ENCODE data around the gene USHBP1.

USHBP1 gene

DNA sequence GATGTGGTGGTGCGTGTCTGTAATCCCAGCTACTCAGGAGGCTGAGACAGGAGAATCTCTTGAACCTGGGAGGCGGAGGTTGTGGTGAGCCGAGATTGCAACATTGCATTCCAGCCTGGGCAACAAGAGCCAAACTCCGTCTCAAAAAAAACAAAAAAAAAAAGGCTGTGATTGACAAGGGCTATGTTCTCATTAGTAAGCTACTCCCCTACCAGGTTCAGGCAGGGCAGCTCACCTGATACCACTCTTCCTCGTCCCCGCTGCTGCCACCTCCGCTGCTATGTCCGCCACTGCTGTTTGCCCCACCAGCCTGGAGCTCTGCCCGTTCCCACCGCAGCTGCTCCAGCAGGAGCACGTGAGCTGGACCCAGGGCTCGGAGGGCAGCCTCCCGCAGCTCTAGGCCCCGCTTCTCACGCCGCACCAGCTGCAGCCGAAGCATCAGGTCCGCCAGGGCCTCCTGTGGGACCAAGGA is 9.4 kb downstream of the USHBP1 start:
- H3K23ac ChIP-seq (ENCODE audit: low read length in 2 of 2): no peak overlapping the region
- H2BK5ac ChIP-seq (ENCODE audit: low read depth, low read length, poor library complexity, severe bottlenecking): no peak overlapping the region
- H2BK15ac ChIP-seq (ENCODE audit: low read depth, poor library complexity, severe bottlenecking): peak overlapping the region; percentile 6
- WGBS: 82% methylated on average over 18 of the region's 18 CpGs
- peaks cover 10% of the 10 kb centered on the region for H3K9me3 ChIP-seq (ENCODE audit: control insufficient read depth, low read length)
- H3K79me1 ChIP-seq (replicated peaks; ENCODE audit: low read length, poor library complexity, severe bottlenecking): no peaks in the 10 kb centered on the region
- peaks cover 6% of the 10 kb centered on the region for H3K4me1 ChIP-seq (ENCODE audit: control insufficient read depth, insufficient read depth, low read depth, low read length)
- H3K36me3 ChIP-seq (ENCODE audit: control insufficient read depth in 1 of 2, insufficient read depth in 2 of 2, low read depth in 1 of 2, low read length in 2 of 2): no peaks in the 10 kb centered on the region
- no peak overlapping the region for H3K14ac ChIP-seq (ENCODE audit: low read length in 2 of 2)
- H2AFZ ChIP-seq (ENCODE audit: low read depth, low read length): no peak overlapping the region
- no peak overlapping the region for H3K18ac ChIP-seq (ENCODE audit: low read depth in 1 of 2, low read length in 2 of 2)
- H2BK12ac ChIP-seq (ENCODE audit: low read length in 2 of 2): no peak overlapping the region
- no peak overlapping the region for H3K4me3 ChIP-seq (ENCODE audit: insufficient read depth in 1 of 2, low read depth in 1 of 2, low read length in 2 of 2)
- H3K27me3 ChIP-seq (ENCODE audit: control insufficient read depth in 1 of 2, insufficient read depth in 1 of 2, low read length in 2 of 2): peaks cover 0 to 10% of the 10 kb centered on the region in 2 experiments
- H3K9ac ChIP-seq (ENCODE audit: low read length): no peak overlapping the region
- H3K4ac ChIP-seq (ENCODE audit: low read depth in 1 of 2, low read length in 2 of 2): no peak overlapping the region
- no peak overlapping the region for H4K91ac ChIP-seq (ENCODE audit: low read length)
- H2AK5ac ChIP-seq (ENCODE audit: low read length, severe bottlenecking): no peak overlapping the region
- no peak overlapping the region for H3K4me2 ChIP-seq (ENCODE audit: low read length, poor library complexity, severe bottlenecking)
- no peak overlapping the region for H3K27ac ChIP-seq (ENCODE audit: low read length, poor library complexity, severe bottlenecking)
- no peak for DNase-seq
- no peak overlapping the region for H2BK120ac ChIP-seq (ENCODE audit: low read depth, low read length)
- no peak overlapping the region for H4K8ac ChIP-seq (ENCODE audit: low read length)

DNA sequence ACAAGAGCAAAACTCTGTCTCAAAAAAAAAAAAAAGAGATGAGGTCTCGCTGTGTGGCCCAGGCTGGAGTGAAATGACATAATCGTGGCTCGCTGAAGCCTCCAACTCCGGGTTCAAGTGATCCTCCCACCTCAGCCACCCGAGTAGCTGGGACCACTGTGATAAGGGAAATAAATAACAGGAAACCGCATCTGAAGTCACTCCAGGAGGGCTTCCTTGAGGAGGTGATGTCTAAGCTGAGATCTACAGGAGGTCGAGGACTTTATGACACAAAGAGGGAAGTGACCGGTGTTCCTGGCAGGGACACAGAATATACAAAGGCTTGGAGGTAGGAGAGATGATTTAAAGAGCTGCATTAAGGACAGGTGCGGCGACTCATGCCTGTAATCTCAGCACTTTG is 9.9 kb downstream of the USHBP1 start:
- no peak overlapping the region for H2BK12ac ChIP-seq (ENCODE audit: low read length in 2 of 2)
- H2AFZ ChIP-seq (ENCODE audit: low read depth, low read length): no peak overlapping the region
- no peak overlapping the region for H3K4me2 ChIP-seq (ENCODE audit: low read length, poor library complexity, severe bottlenecking)
- no peak overlapping the region for H4K91ac ChIP-seq (ENCODE audit: low read length)
- H4K8ac ChIP-seq (ENCODE audit: low read length): no peak overlapping the region
- H3K9ac ChIP-seq (ENCODE audit: low read length): no peak overlapping the region
- no peak overlapping the region for H3K4ac ChIP-seq (ENCODE audit: low read depth in 1 of 2, low read length in 2 of 2)
- no peak overlapping the region for H2AK5ac ChIP-seq (ENCODE audit: low read length, severe bottlenecking)
- H3K18ac ChIP-seq (ENCODE audit: low read depth in 1 of 2, low read length in 2 of 2): no peak overlapping the region
- H3K27me3 ChIP-seq (ENCODE audit: control insufficient read depth in 1 of 2, insufficient read depth in 1 of 2, low read length in 2 of 2): peaks cover 0 to 10% of the 10 kb centered on the region in 2 experiments
- H2BK15ac ChIP-seq (ENCODE audit: low read depth, poor library complexity, severe bottlenecking): no peak overlapping the region
- H3K27ac ChIP-seq (ENCODE audit: low read length, poor library complexity, severe bottlenecking): no peak overlapping the region
- peaks cover 11% of the 10 kb centered on the region for H3K4me1 ChIP-seq (ENCODE audit: control insufficient read depth, insufficient read depth, low read depth, low read length)
- H3K23ac ChIP-seq (ENCODE audit: low read length in 2 of 2): no peak overlapping the region
- H3K4me3 ChIP-seq (ENCODE audit: insufficient read depth in 1 of 2, low read depth in 1 of 2, low read length in 2 of 2): no peak overlapping the region
- WGBS: 88% methylated on average over 10 of the region's 10 CpGs
- H3K14ac ChIP-seq (ENCODE audit: low read length in 2 of 2): no peak overlapping the region
- H3K9me3 ChIP-seq (ENCODE audit: control insufficient read depth, low read length): peaks cover 6% of the 10 kb centered on the region
- H2BK120ac ChIP-seq (ENCODE audit: low read depth, low read length): no peak overlapping the region
- no peak for DNase-seq
- no peaks in the 10 kb centered on the region for H3K36me3 ChIP-seq (ENCODE audit: control insufficient read depth in 1 of 2, insufficient read depth in 2 of 2, low read depth in 1 of 2, low read length in 2 of 2)
- no peak overlapping the region for H2BK5ac ChIP-seq (ENCODE audit: low read depth, low read length, poor library complexity, severe bottlenecking)
- H3K79me1 ChIP-seq (replicated peaks; ENCODE audit: low read length, poor library complexity, severe bottlenecking): no peaks in the 10 kb centered on the region

DNA sequence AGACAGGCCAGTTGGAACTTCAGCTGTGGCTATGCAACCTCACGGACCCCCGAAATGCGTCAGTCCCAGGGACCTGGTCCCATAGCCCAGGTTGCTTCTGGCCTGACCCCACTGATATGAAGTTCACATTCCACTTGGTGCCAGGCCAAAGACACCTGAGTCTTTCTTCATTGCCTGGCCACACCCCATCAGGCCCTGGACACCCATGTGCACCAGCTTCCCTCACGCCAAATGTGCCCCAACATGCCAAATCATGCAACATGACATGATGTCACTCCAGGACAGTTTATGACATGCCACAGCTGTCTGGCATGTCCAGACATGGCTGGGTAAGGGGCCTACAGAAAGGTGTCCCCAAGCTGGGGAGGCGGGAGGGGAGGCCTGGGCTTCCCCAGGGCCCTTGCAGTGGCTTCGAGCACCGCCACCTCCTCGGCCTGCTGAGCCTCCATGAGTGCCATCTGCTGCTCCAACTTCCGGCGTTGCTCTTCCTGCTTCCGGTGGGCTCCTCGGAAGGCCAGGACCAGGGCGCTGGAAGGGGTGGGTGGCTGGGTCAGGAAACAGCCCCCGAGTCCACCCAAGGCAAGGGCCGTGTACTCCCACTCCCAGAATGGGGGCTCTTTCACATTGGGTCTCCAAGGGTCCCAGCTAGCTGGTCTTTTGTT is 14.5 kb downstream of the USHBP1 start:
- no peak overlapping the region for H2BK5ac ChIP-seq (ENCODE audit: low read depth, low read length, poor library complexity, severe bottlenecking)
- no peaks in the 10 kb centered on the region for H3K36me3 ChIP-seq (ENCODE audit: control insufficient read depth in 1 of 2, insufficient read depth in 2 of 2, low read depth in 1 of 2, low read length in 2 of 2)
- 95% methylated on average over 15 of the region's 15 CpGs for WGBS
- peak overlapping the region; percentile 13 for H2BK120ac ChIP-seq (ENCODE audit: low read depth, low read length)
- H3K9me3 ChIP-seq (ENCODE audit: control insufficient read depth, low read length): no peaks in the 10 kb centered on the region
- H3K79me1 ChIP-seq (replicated peaks; ENCODE audit: low read length, poor library complexity, severe bottlenecking): no peaks in the 10 kb centered on the region
- no peak overlapping the region for H2BK15ac ChIP-seq (ENCODE audit: low read depth, poor library complexity, severe bottlenecking)
- H3K4me2 ChIP-seq (ENCODE audit: low read length, poor library complexity, severe bottlenecking): no peak overlapping the region
- H3K4ac ChIP-seq (ENCODE audit: low read depth in 1 of 2, low read length in 2 of 2): peak overlapping the region in 1 of 2 experiments; percentile 43
- H3K23ac ChIP-seq (ENCODE audit: low read length in 2 of 2): no peak overlapping the region
- H3K4me3 ChIP-seq (ENCODE audit: insufficient read depth in 1 of 2, low read depth in 1 of 2, low read length in 2 of 2): no peak overlapping the region
- no peak for DNase-seq
- H3K27me3 ChIP-seq (ENCODE audit: control insufficient read depth in 1 of 2, insufficient read depth in 1 of 2, low read length in 2 of 2): peaks cover 0 to 3% of the 10 kb centered on the region in 2 experiments
- H3K4me1 ChIP-seq (ENCODE audit: control insufficient read depth, insufficient read depth, low read depth, low read length): peaks cover 33% of the 10 kb centered on the region
- H2BK12ac ChIP-seq (ENCODE audit: low read length in 2 of 2): peak overlapping the region; percentile 31 to 46
- H2AK5ac ChIP-seq (ENCODE audit: low read length, severe bottlenecking): no peak overlapping the region
- no peak overlapping the region for H3K9ac ChIP-seq (ENCODE audit: low read length)
- H4K91ac ChIP-seq (ENCODE audit: low read length): peak overlapping the region; percentile 87
- no peak overlapping the region for H3K14ac ChIP-seq (ENCODE audit: low read length in 2 of 2)
- no peak overlapping the region for H3K27ac ChIP-seq (ENCODE audit: low read length, poor library complexity, severe bottlenecking)
- H4K8ac ChIP-seq (ENCODE audit: low read length): peak overlapping the region; percentile 29
- peak overlapping the region; percentile 8 to 40 for H3K18ac ChIP-seq (ENCODE audit: low read depth in 1 of 2, low read length in 2 of 2)
- H2AFZ ChIP-seq (ENCODE audit: low read depth, low read length): no peak overlapping the region

DNA sequence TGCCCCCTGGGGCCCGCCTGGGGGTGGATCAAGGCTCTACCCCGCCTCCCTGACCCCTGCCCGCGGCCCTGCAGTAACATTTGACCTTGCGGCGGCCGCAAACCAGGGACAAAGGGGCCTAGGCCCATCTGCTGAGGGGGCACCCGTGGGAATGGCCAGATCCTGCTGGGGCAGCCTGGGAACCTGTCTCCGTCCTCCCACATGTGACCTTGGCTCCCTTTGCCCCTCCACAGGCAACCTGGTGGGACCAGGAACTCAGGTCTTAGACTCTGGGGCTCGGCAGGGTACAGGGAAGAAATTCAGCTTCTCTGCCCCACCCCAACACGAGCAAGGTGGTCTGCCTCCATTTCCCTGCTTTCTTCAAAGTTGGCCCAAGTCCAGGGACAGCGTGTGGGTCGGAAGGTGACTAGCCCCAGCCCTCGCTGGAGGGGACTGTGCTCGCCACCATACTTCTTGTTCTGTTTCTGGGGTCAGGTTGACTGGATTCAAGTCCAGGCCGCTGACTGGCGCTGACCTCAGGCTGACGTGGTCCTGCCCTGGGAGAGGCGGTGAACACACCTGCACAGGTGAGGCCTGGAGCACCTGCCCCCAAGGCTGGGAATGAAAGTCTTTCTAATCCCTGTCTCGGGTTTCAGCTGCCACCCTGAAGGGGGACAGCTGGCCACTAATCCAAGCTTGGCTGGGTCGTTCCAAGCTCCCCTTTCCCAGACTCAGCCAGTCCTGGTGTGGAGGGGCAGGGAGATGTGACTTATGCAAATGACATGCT is 16.4 kb downstream of the USHBP1 start:
- peak overlapping the region; percentile 60 for H2BK15ac ChIP-seq (ENCODE audit: low read depth, poor library complexity, severe bottlenecking)
- H2BK5ac ChIP-seq (ENCODE audit: low read depth, low read length, poor library complexity, severe bottlenecking): peak overlapping the region; percentile 35
- DNase-seq: peak; percentile 32
- H3K4me2 ChIP-seq (ENCODE audit: low read length, poor library complexity, severe bottlenecking): no peak overlapping the region
- H3K27me3 ChIP-seq (ENCODE audit: control insufficient read depth in 1 of 2, insufficient read depth in 1 of 2, low read length in 2 of 2): no peaks in the 10 kb centered on the region
- peak overlapping the region; percentile 94 for H2AK5ac ChIP-seq (ENCODE audit: low read length, severe bottlenecking)
- peak overlapping the region in 1 of 2 experiments; percentile 77 for H3K14ac ChIP-seq (ENCODE audit: low read length in 2 of 2)
- peak overlapping the region in 1 of 2 experiments; percentile 30 for H3K23ac ChIP-seq (ENCODE audit: low read length in 2 of 2)
- WGBS: 57% methylated on average over 21 of the region's 21 CpGs
- H3K27ac ChIP-seq (ENCODE audit: low read length, poor library complexity, severe bottlenecking): no peak overlapping the region
- no peaks in the 10 kb centered on the region for H3K36me3 ChIP-seq (ENCODE audit: control insufficient read depth in 1 of 2, insufficient read depth in 2 of 2, low read depth in 1 of 2, low read length in 2 of 2)
- H4K91ac ChIP-seq (ENCODE audit: low read length): peak overlapping the region; percentile 97
- H3K4ac ChIP-seq (ENCODE audit: low read depth in 1 of 2, low read length in 2 of 2): peak overlapping the region; percentile 72 to 95
- H2BK120ac ChIP-seq (ENCODE audit: low read depth, low read length): peak overlapping the region; percentile 91
- H3K79me1 ChIP-seq (replicated peaks; ENCODE audit: low read length, poor library complexity, severe bottlenecking): no peaks in the 10 kb centered on the region
- peak overlapping the region; percentile 85 to 89 for H3K18ac ChIP-seq (ENCODE audit: low read depth in 1 of 2, low read length in 2 of 2)
- peaks cover 35% of the 10 kb centered on the region for H3K4me1 ChIP-seq (ENCODE audit: control insufficient read depth, insufficient read depth, low read depth, low read length)
- H2AFZ ChIP-seq (ENCODE audit: low read depth, low read length): peak overlapping the region; percentile 43
- peak overlapping the region; percentile 69 to 100 for H2BK12ac ChIP-seq (ENCODE audit: low read length in 2 of 2)
- no peak overlapping the region for H3K9ac ChIP-seq (ENCODE audit: low read length)
- no peak overlapping the region for H3K4me3 ChIP-seq (ENCODE audit: insufficient read depth in 1 of 2, low read depth in 1 of 2, low read length in 2 of 2)
- H3K9me3 ChIP-seq (ENCODE audit: control insufficient read depth, low read length): no peaks in the 10 kb centered on the region
- H4K8ac ChIP-seq (ENCODE audit: low read length): peak overlapping the region; percentile 91
